ENCODE measurements around the gene PODNL1.
"Not testable (repeated sequence)": the region's sequence is repeated elsewhere in the genome, so short reads cannot be mapped to it uniquely, and the experiment has no call there.

The PODNL1 gene, protein sequence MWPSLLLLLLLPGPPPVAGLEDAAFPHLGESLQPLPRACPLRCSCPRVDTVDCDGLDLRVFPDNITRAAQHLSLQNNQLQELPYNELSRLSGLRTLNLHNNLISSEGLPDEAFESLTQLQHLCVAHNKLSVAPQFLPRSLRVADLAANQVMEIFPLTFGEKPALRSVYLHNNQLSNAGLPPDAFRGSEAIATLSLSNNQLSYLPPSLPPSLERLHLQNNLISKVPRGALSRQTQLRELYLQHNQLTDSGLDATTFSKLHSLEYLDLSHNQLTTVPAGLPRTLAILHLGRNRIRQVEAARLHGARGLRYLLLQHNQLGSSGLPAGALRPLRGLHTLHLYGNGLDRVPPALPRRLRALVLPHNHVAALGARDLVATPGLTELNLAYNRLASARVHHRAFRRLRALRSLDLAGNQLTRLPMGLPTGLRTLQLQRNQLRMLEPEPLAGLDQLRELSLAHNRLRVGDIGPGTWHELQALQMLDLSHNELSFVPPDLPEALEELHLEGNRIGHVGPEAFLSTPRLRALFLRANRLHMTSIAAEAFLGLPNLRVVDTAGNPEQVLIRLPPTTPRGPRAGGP

DNA sequence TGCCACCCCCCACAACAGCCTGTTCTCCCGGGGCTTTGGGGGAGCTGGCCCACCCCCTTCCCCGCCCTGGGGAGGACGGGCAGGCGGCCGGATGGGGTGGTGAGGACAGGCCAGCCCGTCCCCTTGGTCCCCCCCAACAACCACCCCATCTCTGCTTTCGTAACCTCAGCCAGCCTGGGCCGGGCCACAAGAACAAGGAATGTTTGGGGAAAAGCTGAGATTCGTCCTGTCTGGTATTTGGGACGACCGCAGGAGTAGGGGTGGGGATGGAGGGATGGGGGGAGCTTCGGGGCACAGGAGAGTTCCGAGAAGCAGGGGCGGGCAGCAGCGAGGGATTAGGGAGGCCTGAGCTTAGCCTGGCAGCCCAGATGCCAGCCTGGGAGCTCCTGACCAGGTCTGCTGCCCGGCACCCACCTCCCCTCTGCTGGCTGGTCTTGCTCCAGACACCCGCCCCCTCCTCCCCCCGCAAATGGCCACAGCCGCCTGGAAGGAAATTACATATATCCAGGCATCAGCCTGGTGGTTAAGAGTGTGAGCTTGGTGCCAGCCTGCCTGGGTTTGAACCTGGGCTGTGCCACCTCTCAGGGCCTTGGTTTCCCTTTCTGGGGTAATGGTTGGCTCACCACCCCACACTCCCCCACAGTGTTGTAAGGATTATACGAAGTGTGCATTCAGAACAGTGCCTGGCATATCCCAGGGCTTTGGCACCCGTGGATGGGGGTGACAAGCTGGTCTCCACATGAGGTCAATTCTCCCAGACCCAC, at the start of gene PODNL1:
PODNL1 (minus strand) TSS at position 117 of the 764 bp plus-strand sequence. CDS start 236 bp downstream, outside the sequence.
- DNase-seq: no peak

DNA sequence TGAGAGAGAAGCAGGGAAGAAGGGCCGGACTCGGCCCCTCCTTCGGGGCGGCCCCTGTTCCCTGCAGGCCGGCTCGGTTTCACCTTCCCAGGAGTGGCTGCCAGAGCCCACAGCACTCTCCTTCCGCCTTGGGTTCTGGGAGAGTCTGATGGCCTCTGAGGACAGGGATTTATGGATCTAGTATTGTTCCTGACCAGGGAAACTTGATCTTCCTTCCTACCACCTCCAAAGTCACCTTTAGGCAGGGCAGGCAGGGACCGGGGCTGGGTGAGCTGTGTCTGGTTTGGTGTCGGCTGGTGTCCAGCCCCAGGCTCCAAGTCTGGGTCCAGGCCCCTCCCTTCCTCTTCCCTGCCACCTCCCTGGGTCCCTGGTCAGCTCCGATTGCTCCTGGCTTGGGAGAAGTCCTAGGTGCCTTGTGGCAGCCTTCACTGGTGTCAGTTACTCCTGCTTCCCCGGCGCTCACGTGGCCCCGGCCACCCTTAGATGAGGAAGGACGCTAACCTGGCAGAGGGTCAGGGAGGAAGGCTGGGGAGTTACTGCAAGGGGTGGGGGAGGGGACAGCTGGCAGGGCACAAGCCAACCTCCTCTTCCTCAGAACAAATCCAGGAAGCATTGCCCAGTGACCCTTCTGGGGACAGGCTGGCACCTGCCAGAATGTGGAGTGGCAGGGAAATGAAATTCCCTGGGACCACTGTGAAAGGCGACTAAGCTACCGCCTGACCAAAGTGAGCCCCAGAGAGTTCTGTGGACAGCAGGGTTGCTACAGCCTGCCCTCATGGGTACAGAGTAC, 49.1 kb upstream of the PODNL1 start:
- peak; percentile 26 to 30 for DNase-seq

DNA sequence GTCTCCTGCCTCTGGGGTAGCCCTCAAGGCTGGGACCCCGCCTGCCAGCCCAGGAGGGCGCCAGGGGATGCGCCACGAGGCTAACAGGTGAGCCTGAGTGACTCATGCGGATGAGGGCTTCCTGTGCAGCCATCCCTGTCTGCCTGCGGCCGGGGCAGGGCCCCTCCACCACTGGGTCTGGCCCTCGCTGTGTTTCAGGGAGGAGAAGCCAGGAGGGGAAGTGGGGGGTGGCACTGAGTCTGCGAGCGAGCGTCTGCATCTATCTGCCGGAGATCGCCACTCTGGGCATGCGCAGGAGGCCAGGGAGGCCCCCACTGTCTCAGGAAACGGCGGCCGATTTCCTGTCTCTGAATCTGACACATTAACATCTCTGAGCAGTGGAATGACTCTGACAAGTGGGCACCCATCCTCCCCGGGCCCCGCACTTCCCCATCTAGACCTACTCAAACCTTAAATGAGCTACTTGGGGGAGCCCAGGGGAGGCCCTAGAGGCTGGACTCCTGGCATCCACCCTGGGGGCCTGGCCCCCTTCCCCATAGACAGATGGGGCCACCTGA, 48.2 kb upstream of the PODNL1 start:
- DNase-seq: peak; percentile 97 to 98

DNA sequence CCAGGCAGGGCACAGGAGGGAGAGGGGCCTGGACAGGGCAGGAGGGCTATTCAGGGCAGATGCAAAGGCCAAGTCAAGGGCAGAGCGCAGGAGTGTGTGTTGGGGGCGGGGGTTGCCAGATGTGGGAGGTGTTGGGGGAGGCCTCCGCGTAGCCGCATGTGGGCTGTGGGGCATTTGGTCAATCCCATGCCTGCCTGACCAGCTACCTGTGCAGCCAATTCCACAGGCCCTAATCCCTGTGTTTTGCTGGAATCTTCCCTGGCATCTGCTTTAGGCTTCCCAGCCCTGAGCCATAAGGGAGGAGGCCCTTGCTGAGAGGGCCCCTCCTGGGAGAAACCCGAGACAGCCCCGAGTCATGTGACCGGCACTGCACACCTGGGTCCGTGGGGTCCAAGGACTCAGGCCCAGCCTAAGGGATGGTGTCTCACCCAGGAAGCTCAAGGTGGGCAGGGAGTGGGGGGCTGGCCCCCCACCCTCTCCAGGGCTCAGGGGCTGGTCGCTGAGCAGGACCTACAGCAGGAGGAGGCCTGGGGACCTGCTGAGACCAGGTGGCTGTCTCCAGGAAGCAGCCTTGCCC, 47.6 kb upstream of the PODNL1 start:
- DNase-seq: no peak

DNA sequence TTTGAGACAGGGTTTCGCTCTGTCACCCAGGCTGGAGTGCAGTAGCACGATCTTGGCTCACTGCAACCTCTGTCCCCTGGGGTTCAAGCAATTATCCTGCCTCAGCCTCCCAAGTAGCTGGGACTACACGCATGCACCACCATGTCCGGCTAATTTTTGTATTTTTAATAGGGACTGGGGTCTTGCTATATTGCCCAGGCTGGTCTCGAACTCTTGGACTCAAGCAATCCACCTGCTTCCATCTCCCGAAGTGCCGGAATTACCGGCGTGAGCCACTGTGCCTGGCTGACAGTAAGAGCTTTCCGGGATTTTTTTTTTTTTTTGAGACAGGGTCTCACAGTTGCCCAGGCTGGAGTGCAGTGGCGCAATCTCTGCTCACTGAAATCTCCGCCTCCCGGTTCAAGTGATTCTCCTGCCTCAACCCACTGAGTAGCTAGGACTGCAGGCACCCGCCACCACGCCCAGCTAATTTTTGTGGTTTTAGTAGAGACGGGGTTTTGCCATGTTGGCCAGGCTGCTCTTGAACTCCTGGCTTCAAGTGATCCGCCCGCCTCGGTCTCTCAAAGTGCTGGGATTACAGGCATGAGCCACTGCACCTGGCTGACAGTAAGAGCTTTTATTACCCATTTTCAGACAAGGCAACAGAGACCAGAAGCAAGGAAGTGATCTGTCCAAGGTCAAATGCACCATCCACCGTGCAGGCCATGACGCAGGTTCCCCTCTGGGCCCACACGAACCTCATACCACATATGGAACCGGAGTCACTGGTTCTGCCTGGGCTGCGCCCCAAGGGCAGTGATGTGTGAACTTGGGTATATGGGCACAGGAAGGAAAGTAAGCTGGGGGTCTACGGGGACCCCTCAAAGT, 46.9 kb upstream of the PODNL1 start:
- DNase-seq: no peak

DNA sequence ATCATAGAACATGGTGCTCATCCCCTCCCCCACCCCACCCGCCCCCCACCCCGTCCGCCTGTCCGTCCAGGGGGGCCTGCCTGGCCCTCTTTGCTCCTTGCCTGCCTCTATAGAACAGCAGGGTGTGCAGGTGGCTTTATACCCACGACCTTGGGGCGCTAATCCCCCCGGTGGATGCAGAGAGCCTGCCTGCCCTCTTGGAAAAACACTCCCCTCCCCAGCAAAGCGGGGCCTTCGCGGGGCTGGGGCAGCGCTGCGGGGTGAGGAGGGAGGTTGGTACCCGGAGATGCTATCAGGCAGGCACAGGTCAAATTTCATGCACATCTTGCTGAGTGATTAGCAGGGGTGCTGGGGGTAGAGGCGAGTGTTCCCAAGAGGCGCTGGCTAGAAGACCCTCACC, 46.0 kb upstream of the PODNL1 start:
- no peak for DNase-seq

DNA sequence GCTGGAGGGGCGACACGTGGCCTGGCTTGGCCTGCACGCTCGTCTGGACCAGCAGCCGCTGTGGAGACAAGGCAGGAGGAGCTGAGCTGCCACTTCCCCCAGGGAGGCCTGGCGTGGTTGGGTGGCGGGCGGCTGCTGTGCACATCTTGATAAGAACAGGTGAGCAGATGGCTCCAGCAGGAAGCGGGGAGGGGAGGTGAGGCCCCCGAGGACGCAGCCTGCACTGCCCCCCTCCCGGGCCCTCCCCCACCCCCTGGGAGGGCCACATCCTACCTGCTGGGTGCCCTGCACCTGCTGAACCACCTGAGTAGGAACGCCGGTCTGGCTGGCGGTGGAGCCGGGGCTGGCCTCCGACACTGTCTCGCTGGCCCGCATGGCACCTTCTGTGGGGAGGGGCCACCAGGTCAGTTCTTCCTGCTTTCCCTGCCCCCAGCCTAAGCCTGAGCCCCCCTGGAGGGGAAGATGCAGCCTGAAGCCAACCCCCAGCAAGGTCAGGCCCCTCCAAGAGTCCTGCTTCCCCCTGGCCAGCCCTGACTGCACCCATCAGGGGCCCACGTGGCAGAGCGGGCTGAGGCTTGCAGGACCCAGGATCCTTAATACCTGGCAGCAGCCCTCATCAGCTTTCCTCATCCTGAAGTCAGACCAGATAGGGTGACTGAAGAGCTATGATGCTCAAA, 45.1 kb upstream of the PODNL1 start:
- DNase-seq: no peak

DNA sequence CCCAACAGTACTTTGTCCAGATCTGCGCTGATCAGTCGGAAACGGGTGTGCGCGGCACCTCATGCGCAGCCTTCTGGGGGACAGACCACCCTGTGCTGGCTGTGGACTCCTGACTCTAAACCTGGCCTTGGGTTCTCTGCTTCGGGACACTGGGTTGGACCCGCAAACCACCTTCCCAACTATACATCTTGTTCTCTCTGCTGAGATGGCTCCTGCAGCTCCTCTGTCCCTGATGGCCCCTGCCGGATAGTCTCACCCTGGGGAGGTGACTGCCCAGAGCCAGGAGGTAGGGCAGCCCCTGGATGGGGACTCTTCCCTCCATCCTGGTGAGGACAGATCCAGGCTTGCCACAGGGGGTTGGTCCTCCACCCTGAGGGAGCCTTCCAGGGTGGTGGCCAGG, 44.6 kb upstream of the PODNL1 start:
- no peak for DNase-seq

DNA sequence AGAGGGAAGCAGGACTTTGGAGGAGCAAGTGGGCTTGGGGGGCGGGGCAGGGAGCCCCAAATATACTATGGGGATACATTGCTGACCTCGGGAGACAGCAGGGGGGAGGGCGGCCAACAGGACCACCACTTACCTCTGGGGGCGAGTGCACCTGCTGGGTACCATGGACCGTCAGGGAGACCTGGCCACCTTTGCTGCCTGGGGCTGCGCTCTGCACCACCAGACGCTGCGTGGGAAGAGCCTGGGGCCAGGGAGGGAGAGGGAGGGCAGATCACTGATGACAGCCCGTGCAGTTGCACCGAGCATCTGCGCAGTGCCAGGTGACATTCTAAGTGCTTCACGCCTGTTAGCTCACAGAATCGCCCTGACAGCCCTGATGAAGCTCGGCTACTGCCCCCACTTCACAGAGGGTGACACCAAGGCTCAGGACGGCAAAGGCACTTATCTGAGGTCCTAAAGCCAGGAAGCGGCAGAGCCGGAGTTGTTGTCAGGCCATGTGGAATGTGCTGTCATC, 43.8 kb upstream of the PODNL1 start:
- no peak for DNase-seq

DNA sequence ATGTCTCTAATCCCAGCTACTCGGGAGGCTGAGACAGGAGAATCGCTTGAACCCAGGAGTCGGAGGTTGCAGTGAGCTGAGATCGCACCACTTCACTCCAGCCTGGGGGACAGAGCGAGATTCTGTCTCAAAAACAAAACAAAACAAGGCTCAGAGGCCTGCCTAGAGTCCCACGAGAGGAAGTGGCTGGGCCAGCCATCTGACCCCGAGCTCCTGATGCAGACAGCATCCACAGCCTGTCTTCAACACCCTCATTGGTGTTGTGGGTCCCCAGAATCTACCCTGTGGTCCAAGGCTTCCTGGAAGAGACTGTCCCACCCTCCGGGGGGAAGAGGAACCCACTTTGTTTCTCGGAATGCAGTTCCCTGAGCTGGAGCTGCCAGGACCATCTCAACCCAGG, 43.2 kb upstream of the PODNL1 start:
- no peak for DNase-seq

DNA sequence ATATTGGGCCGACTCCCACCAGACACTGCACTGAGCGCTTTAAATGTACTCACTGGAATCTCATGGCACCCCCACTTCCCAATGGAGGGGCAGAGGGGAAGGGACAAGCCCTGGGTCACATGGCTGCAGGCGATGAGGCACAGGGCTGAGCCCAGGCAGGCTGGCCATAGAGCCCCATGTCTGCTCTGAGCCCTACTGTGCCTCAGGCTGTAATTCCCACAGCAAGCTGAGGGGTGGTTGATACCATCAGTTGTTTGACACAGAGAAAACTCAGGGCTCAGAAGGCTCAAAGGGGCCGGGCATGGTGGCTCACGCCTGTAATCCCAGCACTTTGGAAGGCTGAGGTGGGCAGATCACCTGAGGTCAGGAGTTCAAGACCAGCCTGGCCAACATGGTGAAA, 42.8 kb upstream of the PODNL1 start:
- no peak for DNase-seq

DNA sequence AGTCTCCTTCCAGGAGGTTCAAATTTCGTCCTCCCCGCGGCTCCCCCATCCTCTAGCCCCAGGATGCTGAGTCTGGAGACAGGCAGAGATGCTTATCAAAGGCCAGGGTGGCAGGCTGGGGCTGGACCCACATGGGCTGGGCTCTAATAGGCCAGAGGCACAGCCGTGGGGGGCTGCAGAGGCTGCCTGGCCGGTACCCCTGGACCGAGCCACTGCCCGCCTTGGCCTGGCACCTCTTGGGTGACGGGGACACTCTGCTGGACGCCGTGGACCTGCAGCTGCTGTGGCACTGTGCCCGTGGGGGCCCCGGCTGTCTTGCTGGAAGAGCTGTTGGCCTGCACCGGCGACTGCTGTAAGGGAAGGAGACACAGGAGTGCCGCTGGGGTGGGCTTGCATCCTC, 42.1 kb upstream of the PODNL1 start:
- no peak for DNase-seq

DNA sequence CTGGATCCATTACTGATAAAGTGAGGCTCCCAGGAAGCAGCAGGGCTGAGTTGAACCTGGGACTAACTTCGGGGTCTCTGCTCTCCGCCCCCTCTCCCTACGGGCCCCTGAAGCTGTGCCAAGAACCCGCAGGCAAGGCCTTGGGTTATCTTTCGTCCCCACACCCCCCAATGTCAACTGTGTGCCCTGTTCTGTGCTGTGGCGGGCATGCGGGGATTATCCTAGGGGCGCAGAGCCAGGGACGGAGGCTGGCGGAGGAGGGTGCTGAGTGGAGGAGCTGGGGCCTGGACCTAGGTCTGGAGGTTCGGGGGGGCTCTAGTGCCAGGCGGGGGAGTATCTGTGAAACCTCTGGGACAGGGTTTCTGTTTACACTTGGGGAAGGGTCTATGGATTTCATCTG, 41.5 kb upstream of the PODNL1 start:
- DNase-seq: no peak

DNA sequence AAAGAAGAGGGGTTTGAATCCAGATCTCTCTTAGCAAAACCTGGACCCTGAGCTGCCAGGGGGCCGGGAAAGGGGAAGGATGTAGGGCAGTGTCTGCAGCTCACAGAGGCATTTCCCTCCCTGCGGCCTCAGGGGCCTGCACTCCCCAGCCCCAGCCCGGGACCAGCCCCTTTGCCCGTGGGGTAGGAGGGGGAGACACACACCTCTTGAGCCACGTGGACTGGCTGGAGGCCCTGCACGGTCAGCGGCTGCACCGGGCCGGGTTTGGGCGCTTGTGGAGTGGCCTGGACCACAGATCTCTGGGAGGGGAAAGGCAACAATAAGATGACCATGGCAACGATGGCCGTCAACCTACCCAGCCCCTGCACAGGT, 41.0 kb upstream of the PODNL1 start:
- peak; percentile 34 to 45 for DNase-seq

DNA sequence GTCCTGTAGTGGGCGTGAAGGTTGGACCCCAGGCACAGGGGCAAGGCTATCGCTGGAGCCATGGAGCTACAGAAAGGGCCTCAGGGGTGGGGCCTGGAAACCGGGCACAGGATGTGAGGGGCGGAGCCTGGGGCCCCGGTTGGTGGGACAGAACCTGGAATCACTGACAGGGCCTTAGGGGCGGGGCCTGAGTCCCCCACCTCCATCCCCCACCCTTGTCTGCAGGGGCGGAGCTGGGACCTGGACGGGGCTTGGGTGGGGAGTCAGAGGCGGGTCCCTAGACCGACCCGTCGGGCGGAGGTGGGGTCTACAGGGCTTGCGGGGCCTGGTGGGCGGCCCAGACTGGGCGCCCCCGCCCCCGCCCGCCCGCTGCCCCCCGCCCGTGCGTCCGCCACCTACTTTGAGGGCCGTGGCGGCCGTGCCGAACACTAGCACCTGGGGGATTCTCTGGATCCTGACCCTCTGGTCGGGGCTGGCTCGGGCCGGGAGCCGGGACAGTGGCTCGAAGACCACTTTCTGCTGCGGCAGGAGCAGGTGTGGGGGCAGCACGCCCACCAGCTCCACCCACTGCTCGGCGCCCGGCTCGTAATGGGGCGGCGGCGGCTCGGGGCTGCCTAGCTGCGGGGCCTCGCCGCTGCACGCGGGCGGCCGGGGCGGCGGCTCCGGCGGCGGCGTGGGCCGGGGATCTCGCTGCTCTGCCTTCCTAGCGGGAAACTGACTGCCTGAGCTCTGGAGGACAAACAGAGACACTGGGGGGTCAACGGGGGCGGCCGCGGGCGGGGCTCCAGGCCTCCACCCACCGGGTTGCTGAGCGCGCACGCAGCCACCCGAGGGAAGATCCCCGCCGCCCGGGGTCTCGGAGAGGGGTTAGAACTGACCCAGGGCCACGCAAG, 40.4 kb upstream of the PODNL1 start:
- peak; percentile 85 to 87 for DNase-seq

DNA sequence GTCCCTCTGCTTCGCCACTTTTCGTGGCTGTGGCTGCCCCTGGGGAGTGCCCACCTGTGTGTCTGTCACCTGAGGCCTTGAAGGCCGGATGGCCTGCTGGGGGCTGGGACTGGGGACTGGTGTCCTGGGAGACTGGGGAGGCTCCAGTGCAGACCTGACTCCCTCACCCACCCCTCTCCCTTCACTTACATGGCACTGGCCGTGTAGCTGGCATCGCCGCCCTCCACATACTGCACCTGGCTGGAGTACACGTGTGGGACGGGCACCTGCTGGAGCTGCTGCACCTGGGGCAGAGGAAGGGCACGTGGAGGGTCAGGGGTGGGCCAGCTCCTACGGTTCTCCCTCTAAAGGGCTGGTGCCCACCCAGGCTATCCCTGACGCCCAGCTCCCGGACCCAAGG, 39.6 kb upstream of the PODNL1 start:
- DNase-seq: no peak

DNA sequence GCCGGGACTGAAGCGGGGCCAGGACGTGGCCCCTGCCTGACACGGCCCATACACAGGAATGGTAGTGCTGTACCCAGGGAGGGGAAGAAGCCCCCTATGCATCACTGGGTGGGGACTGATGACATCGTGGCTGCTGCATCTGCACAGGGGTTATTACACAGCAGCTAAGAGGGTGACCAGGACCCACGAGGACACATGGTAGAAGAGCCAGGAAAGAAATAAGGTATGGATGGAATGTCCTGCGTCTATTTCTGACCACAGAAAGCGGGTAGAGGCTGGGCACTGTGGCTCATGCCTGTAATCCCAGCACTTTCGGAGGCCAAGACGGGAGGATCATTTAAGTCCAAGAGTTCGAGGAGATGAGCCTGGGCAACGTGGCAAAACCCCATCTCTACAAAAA, 38.2 kb upstream of the PODNL1 start:
- no peak for DNase-seq

DNA sequence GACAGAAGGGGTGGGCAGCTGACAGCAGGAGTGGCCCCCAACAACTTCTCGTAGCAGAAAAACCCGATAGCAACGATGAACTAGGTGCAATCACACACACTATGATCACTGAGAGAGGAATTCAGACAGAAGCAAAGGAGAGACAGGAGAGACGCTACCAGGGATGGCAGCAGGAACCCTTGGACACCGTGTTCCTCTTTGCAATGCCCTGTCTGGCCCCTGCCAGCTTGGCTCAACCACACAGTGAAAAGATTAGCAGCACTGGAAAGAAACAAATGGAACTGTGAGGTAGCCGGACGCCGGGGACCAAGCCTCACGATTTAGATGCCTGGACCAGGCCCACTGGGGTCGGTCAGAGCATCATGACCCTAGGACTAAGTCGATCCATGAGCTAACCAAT, 37.7 kb upstream of the PODNL1 start:
- no peak for DNase-seq

DNA sequence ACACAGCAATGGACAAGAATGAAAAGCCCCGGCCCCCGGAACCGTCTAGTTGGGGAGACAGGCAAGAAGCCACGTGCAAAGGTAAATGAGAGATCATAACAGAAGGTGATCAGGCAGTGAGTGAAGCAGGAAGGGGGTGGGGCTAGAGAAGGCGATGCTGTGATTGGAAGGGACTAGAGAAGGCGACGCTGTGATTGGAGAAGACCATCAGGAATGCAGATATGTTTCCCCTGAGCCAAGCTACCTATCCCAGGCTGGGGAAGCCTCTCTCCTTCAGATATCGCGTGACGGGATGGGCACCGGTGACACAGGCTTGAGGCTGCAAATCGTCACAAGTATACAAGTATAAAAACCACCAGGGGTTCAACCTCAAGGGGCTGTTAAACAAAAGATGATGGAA, 35.9 kb upstream of the PODNL1 start:
- no peak for DNase-seq

DNA sequence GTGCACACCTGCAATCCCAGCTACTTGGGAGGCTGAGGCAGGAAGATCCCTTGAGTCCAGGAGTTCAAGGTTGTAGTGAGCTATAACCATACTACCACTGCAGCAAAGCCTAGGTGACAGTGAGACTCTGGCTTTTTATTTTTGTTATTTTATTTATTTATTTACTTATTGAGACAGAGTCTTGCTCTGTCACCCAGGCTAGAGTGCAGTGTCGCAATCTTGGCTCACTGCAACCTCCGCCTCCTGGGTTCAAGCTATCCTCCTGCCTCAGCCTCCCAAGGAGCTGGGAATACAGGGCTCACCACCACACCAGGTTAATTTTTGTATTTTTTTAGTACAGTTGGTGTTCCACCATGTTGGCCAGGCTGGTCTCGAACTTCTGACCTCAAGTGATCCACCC, 35.3 kb upstream of the PODNL1 start:
- not testable (repeated sequence) for DNase-seq

Measured in Kasumi-1 (cell line).